Endothelial cell of umbilical vein (primary cell): ENCODE data around the gene GRM5.

Experiments
- EZH2 ChIP-seq: IDR thresholded peaks from 2 replicates; pipeline ENCODE4 v1.6.1; 2012; ENCODE audit warnings: borderline replicate concordance, low read depth, mild to moderate bottlenecking, moderate library complexity, low read length, inconsistent platforms; ENCODE audit not compliant: severe bottlenecking
- POLR2A ChIP-seq: IDR thresholded peaks from 2 replicates; pipeline ENCODE4 v1.6.1; 2012; ENCODE audit warnings: low read depth, mild to moderate bottlenecking, control low read depth, low read length
- POLR2AphosphoS5 ChIP-seq: IDR thresholded peaks from 2 replicates; pipeline ENCODE4 v1.6.1; 2012; ENCODE audit warnings: low read depth, mild to moderate bottlenecking, control low read depth, low read length, moderate library complexity; ENCODE audit not compliant: insufficient read depth
- TF ChIP-seq, protein P1 (sequence below), 2 donors: IDR thresholded peaks; 1 replicate in 1 of 2; 2 replicates in 1 of 2; pipeline ENCODE4 v1.5.1; 2011; ENCODE audit warnings: low read length in 2 of 2, mild to moderate bottlenecking in 2 of 2, moderate library complexity in 2 of 2, control low read depth in 1 of 2, inconsistent platforms in 1 of 2, low read depth in 1 of 2; ENCODE audit not compliant: insufficient read depth in 1 of 2; ENCODE audit errors: extremely low read depth in 1 of 2

DNA sequence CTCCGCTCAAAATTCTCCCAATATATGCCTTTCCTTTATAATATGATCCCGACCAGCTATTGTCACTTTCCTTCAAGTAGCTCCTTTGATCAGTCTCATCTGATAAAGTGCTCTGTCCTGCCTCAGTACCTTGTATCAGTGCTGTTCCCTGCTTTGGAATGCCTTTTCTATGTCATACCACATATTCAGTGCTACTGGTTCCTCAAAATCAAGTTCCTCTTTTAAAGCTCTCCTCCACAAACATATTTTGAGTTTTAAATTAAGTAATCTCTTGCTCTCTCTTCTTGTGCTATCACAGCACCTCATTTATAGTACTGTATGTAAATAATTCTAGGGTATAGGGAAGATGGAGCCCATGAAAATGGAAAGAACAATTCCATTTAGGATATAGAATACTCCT, 591.1 kb downstream of the GRM5 start:
- no peak for TF ChIP-seq EZH2
- TF ChIP-seq, protein P1, sequence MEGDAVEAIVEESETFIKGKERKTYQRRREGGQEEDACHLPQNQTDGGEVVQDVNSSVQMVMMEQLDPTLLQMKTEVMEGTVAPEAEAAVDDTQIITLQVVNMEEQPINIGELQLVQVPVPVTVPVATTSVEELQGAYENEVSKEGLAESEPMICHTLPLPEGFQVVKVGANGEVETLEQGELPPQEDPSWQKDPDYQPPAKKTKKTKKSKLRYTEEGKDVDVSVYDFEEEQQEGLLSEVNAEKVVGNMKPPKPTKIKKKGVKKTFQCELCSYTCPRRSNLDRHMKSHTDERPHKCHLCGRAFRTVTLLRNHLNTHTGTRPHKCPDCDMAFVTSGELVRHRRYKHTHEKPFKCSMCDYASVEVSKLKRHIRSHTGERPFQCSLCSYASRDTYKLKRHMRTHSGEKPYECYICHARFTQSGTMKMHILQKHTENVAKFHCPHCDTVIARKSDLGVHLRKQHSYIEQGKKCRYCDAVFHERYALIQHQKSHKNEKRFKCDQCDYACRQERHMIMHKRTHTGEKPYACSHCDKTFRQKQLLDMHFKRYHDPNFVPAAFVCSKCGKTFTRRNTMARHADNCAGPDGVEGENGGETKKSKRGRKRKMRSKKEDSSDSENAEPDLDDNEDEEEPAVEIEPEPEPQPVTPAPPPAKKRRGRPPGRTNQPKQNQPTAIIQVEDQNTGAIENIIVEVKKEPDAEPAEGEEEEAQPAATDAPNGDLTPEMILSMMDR (IDR thresholded peaks at IDR 0.05; ENCODE audit: extremely low read depth in 1 of 2, insufficient read depth in 1 of 2, low read depth in 1 of 2, low read length in 2 of 2) = no peak
- TF ChIP-seq POLR2A = no peak
- no peak for TF ChIP-seq POLR2AphosphoS5
